Nucleus accumbens (tissue), 56 donors: Measurements from ENCODE around the gene AGTPBP1.
"Not testable (repeated sequence)": the region's sequence is repeated elsewhere in the genome, so short reads cannot be mapped to it uniquely, and the experiment has no call there.

Experiments
- DNase-seq, 56 donors: peaks; one replicate each; lab custom pipeline; 2025; lab: John Stamatoyannopoulos, UW

AGTPBP1 gene

GRCh38 chr9:85645909-85646627, 95.7 kb downstream of the AGTPBP1 start:
- DNase-seq, result no peak

- no peak for DNase-seq
Observed at GRCh38 chr9:85640425-85640824, 101.3 kb downstream of the AGTPBP1 start.

GRCh38 chr9:85639675-85640186, 102.0 kb downstream of the AGTPBP1 start:
- DNase-seq, result no peak

- DNase-seq, result no peak
Observed at GRCh38 chr9:85631809-85632208, 109.9 kb downstream of the AGTPBP1 start.

DNA sequence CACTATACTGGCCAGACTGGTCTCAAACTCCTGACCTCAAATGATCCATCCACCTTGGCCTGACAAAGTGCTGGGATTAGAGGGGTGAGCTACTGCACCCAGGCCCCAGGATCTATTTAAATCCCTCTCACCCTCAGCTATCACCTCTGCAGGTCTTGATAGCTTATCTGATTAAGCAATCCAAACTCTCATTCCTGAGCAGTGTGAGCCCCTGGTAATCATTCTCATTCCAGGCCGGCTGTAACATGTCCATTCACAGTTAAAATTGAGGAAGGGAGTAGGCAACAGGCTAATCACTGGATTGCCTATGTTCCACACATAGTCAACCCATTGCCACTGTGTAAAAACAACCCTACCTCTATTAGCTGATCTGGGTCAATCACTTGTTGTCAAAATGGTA, 111.1 kb downstream of the AGTPBP1 start:
- DNase-seq, result no peak

- DNase-seq, result no peak
Observed at GRCh38 chr9:85617141-85617670, 124.5 kb downstream of the AGTPBP1 start.

- no peak for DNase-seq
Observed at GRCh38 chr9:85615792-85616191, 126.0 kb downstream of the AGTPBP1 start.

- peak in 26 of 56 donors; percentile 7 to 82 (median 40) for DNase-seq
Observed at GRCh38 chr9:85610074-85610860, 131.5 kb downstream of the AGTPBP1 start.

GRCh38 chr9:85605905-85606304, 135.8 kb downstream of the AGTPBP1 start:
- no peak for DNase-seq

DNA sequence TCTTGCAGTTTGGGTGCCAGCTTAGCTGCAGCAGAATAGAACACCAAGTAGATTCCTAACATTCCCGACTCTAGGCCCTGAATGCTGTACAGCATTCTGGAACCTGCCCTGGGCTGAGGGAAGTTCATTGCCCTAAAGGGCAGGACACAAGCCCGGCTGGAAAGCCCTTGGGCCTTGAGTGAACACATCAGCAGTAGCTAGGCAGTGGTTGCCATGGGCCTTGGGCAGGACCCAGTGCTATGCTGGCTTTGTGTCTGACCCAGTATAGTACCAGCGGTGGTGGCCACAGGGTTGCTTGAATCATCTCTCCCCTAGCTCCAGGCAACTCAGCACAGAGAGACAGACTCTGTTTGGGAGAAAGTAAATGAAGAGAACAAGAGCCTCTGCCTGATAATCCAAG, 137.8 kb downstream of the AGTPBP1 start:
- DNase-seq, result no peak

DNA sequence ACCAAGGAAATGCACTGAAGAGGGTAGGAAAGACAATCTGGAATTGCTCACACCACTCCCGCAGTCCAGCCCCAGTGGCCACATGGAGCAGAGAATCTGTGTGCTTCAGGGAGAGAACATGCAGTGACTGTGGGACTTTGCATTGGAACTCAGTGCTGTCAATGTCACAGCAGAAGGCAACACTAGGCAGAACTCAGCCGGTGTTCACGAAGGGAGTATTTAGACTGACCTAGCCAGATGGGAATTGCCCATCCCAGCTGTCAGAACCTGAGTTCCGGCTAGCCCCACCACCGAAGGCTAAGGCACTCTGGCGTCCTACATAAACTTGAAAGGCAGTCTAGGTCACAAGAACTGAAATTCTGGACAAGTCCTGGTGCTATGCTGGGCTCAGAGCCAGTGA, 139.0 kb downstream of the AGTPBP1 start:
- no peak for DNase-seq

- no peak for DNase-seq
Observed at GRCh38 chr9:85600675-85601263, 141.0 kb downstream of the AGTPBP1 start.

- DNase-seq, result no peak
Observed at GRCh38 chr9:85599540-85600105, 142.1 kb downstream of the AGTPBP1 start.

- DNase-seq, result no peak
Observed at GRCh38 chr9:85594316-85594715, 147.4 kb downstream of the AGTPBP1 start.

DNA sequence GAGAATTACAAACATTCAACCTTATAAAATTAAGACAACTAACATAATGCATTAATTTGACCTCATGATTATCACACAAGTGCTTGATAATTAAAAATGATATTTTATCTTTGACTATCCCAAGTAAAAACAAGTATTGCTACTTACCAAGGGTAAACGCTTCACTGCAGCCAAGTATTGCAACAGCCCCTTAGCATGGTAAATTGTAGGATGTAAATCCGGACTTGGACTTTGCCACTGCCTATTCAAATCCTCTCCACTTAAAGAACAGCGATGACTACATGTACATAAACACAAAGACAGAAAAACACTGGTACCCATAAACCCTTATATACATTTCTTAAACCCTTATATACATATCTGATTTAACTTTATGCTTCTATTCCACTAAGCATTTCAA, 155.1 kb downstream of the AGTPBP1 start:
- DNase-seq, result no peak

GRCh38 chr9:85577353-85577952, 164.3 kb downstream of the AGTPBP1 start:
- DNase-seq, result no peak

DNA sequence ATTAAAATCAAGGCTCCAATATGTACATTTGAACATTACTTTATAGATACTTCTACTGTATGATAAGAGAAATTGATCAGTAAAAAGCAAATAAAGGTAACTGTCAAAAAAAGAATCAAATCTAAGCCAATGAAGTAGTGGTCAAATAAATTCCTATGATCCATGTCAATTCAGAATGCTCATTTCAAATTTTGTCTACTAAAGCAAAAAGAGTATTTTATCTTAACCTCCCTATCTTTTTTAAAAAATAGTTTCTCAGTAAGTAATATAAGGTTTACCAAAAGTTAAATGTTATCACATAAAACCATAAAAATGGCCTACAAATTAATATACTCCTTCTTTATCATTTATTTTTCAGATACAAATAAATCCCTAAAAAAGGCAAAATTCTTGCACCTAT, 165.9 kb downstream of the AGTPBP1 start:
- DNase-seq, result no peak

GRCh38 chr9:85573546-85573945, 168.2 kb downstream of the AGTPBP1 start:
- DNase-seq, result not testable (repeated sequence)

DNA sequence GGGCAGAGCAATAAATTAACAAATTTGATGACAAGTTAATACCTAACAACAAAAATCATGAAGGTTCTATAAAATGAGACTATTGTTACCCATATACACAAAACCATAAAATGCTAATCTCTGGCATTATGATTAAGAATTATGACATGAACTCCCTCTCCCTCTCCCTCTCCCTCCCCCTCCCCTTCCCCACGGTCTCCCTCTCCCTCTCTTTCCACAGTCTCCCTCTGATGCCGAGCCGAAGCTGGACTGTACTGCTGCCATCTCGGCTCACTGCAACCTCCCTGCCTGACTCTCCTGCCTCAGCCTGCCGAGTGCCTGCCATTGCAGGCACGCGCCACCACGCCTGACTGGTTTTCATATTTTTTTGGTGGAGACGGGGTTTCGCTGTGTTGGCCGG, 168.8 kb downstream of the AGTPBP1 start:
- DNase-seq, result not testable (repeated sequence)

DNA sequence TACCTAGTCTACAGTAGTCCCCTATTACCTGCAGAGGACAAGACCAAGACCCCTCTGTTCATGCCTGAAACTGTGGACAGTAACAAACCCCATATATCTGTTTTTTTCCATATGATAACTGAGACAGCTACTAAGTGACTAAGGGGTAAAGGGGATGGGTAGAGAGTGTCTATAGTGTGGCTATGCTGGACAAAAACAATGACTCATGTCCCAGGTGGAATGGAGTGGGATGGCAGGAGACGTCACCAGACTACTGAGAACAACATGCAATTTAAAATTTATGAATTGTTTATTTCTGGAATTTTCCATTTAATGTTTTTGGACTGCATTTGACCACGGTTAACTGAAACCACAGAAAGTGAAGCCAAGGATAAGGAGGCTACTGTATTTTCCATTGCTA, 171.8 kb downstream of the AGTPBP1 start:
- DNase-seq, result peak in 1 of 56 donors; percentile 8
